Measurements from ENCODE around the gene SDSL.

SDSL gene

GRCh38 chr12:113432986-113433385, 10.8 kb downstream of the SDSL start:
- H3K9me3 ChIP-seq (ENCODE audit: control insufficient read depth, insufficient read depth, low read depth, low read length) = no peaks in the 10 kb centered on the region
- H3K36me3 ChIP-seq (ENCODE audit: control insufficient read depth in 2 of 2, insufficient read depth in 1 of 2, low read length in 2 of 2) = no peaks in the 10 kb centered on the region
- no peaks in the 10 kb centered on the region for H3K4me1 ChIP-seq (ENCODE audit: control insufficient read depth, insufficient read depth, low read length)
- ChIA-PET CTCF (no interaction called here), POLR2A (no interaction called here)
- no peak for TF ChIP-seq ZNF248 (tag by site-specific recombination; IDR thresholded peaks at IDR 0.05)
- no peak for TF ChIP-seq CTCF (tag by site-specific recombination; IDR thresholded peaks at IDR 0.05)
- TF ChIP-seq ZNF223 (tag by site-specific recombination; IDR thresholded peaks at IDR 0.05) = no peak
- TF ChIP-seq KLF1 (tag by site-specific recombination; IDR thresholded peaks at IDR 0.05) = no peak
- no peak for TF ChIP-seq ZNF571 (tag by site-specific recombination; IDR thresholded peaks at IDR 0.05)
- no peak overlapping the region for H3K27ac ChIP-seq (ENCODE audit: extremely low read depth, low read depth, low read length)
- no peak overlapping the region for H3K4me3 ChIP-seq (ENCODE audit: low read depth, low read length)

GRCh38 chr12:113435367-113435766, 13.2 kb downstream of the SDSL start:
- no peaks in the 10 kb centered on the region for H3K36me3 ChIP-seq (ENCODE audit: control insufficient read depth in 2 of 2, insufficient read depth in 1 of 2, low read length in 2 of 2)
- H3K4me3 ChIP-seq (ENCODE audit: low read depth, low read length) = no peak overlapping the region
- ChIA-PET POLR2A (no interaction called here), CTCF (interaction anchor here (0.6 to 3.2 kb wide), 2 partner anchors 10 to 516 kb away, joined by 4 to 17 read pairs; no protein-coding TSS in a partner anchor)
- no peaks in the 10 kb centered on the region for H3K4me1 ChIP-seq (ENCODE audit: control insufficient read depth, insufficient read depth, low read length)
- no peak overlapping the region for H3K27ac ChIP-seq (ENCODE audit: extremely low read depth, low read depth, low read length)
- no peaks in the 10 kb centered on the region for H3K9me3 ChIP-seq (ENCODE audit: control insufficient read depth, insufficient read depth, low read depth, low read length)
- TF ChIP-seq KLF10 (tag by site-specific recombination; IDR thresholded peaks at IDR 0.05) (no peak), ZNF211 (tag by site-specific recombination; IDR thresholded peaks at IDR 0.05; ENCODE audit: low read depth) (no peak), ZNF549 (tag by site-specific recombination; IDR thresholded peaks at IDR 0.05) (no peak), ZFP41 (tag by site-specific recombination; IDR thresholded peaks at IDR 0.05; ENCODE audit: borderline replicate concordance) (no peak), ZNF555 (tag by site-specific recombination; conservative IDR thresholded peaks at IDR 0.05) (no peak), ZNF366 (tag by site-specific recombination; conservative IDR thresholded peaks at IDR 0.05) (no peak), ZBTB6 (tag by site-specific recombination; IDR thresholded peaks at IDR 0.05) (no peak), YY2 (tag by site-specific recombination; IDR thresholded peaks at IDR 0.05) (no peak), ZNF449 (tag by site-specific recombination; IDR thresholded peaks at IDR 0.05) (no peak), RBAK (tag by site-specific recombination; IDR thresholded peaks at IDR 0.05) (no peak), KLF8 (tag by site-specific recombination; IDR thresholded peaks at IDR 0.05) (no peak), ZNF785 (tag by site-specific recombination; IDR thresholded peaks at IDR 0.05) (no peak), ZNF561 (tag by site-specific recombination; IDR thresholded peaks at IDR 0.05; ENCODE audit: borderline replicate concordance) (no peak), ZNF394 (tag by site-specific recombination; IDR thresholded peaks at IDR 0.05; ENCODE audit: borderline replicate concordance) (no peak), ZNF677 (tag by site-specific recombination; IDR thresholded peaks at IDR 0.05) (no peak), ZBTB44 (tag by site-specific recombination; IDR thresholded peaks at IDR 0.05) (no peak), KLF16 (tag by site-specific recombination; IDR thresholded peaks at IDR 0.05) (no peak), PRDM4 (tag by site-specific recombination; IDR thresholded peaks at IDR 0.05) (no peak), TSHZ1 (tag by site-specific recombination; IDR thresholded peaks at IDR 0.05; ENCODE audit: borderline replicate concordance) (no peak)

Measured in HEK293 (cell line).